A549 (cell line): Measurements from ENCODE around the gene ULK2. TPM values are rescaled to one million over a fixed set of nuclear protein-coding genes. Genes with fewer than 3 reads are reported as not detected.
A peak's percentile ranks its signal among the peaks of the same experiment; 100 is the strongest.

Experiments used
- ATAC-seq, 2 experiments: fragments of 200-7000 bp in 1 of 2; fragments of >200 bp in 1 of 2; cut with Nextera tagmentation in 1 of 2; cut with Tn5 transposase in 1 of 2; 3 replicates each; pipeline versions ENCODE4 v1.8.0 to v1.9.1; 2018 to 2020; ENCODE audit warnings: mild to moderate bottlenecking in 1 of 2, moderate library complexity in 1 of 2
- CTCF ChIA-PET: fragments of 300-600 bp; sonication (Branson Sonifier 250); formaldehyde crosslinking; extraction: SDS; loops from one replicate; lab custom pipeline; 2021; ENCODE audit warnings: antibody characterized with exemption, inconsistent platforms; lab: Yijun Ruan, JAX
- POLR2A ChIA-PET: fragments of 350-600 bp; formaldehyde crosslinking; extraction: SDS; loops from one replicate; lab custom pipeline; 2021; ENCODE audit warnings: antibody characterized with exemption, inconsistent platforms; lab: Yijun Ruan, JAX
- DNase-seq, 2 experiments: peaks; one replicate each; pipeline versions ENCODE4 v3.0.0 to v3.0.0-alpha.2; 2011 to 2016; ENCODE audit warnings: low read depth in 1 of 2, low spot score in 1 of 2
- FAIRE-seq: peaks from 2 replicates; lab custom pipeline; 2011; peaks lifted over from hg19 to GRCh38; lab: Jason Lieb, UNC
- H3K27ac ChIP-seq, 2 experiments: fragments of >200 bp; sonication (Bioruptor Twin); formaldehyde crosslinking; 3 replicates each; pipeline ENCODE4 v1.5.1; 2016 to 2017
- H3K4me1 ChIP-seq: fragments of >200 bp; sonication (Bioruptor Twin); formaldehyde crosslinking; 3 replicates; pipeline ENCODE4 v1.6.1; 2016
- H3K4me2 ChIP-seq: fragments of >200 bp; sonication (Bioruptor Twin); formaldehyde crosslinking; 3 replicates; pipeline ENCODE4 v1.6.1; 2016
- H3K4me3 ChIP-seq: fragments of >200 bp; sonication (Bioruptor Twin); formaldehyde crosslinking; 3 replicates; pipeline ENCODE4 v1.5.1; 2016
- H3K9me3 ChIP-seq: fragments of >200 bp; sonication (Bioruptor Twin); formaldehyde crosslinking; 3 replicates; pipeline ENCODE4 v1.6.1; 2016
- ATOH8 ChIP-seq: fragments of 250-450 bp; sonication (Bioruptor Pico); IDR thresholded peaks from 2 replicates; pipeline ENCODE4 v1.5.0; 2020; ENCODE audit warnings: low read depth, mild to moderate bottlenecking, moderate library complexity
- BHLHE40 ChIP-seq: IDR thresholded peaks from 2 replicates; pipeline ENCODE4 v1.6.1; 2012; ENCODE audit warnings: low read depth, low read length, inconsistent platforms
- CBX2 ChIP-seq: fragments of 200-600 bp; sonication (generic); IDR thresholded peaks from 2 replicates; pipeline ENCODE4 v1.6.1; 2016; ENCODE audit warnings: low read depth, mild to moderate bottlenecking, borderline replicate concordance
- CBX8 ChIP-seq: fragments of 200-600 bp; sonication (generic); IDR thresholded peaks from 2 replicates; pipeline ENCODE4 v1.6.1; 2016
- CEBPB ChIP-seq, 2 experiments: fragments of >200 bp in 1 of 2; sonication (Bioruptor Twin) in 1 of 2; formaldehyde crosslinking in 1 of 2; IDR thresholded peaks; 2 replicates each; pipeline ENCODE4 v1.6.1; 2012 to 2016
- CHD2 ChIP-seq: fragments of 150-350 bp; IDR thresholded peaks from 2 replicates; pipeline ENCODE4 v1.6.1; 2014; ENCODE audit warnings: low read length; ENCODE audit not compliant: partially characterized antibody
- EHMT2 ChIP-seq: fragments of 200-600 bp; sonication (generic); IDR thresholded peaks from 2 replicates; pipeline ENCODE4 v1.6.1; 2016; ENCODE audit warnings: antibody characterized with exemption, low read depth, mild to moderate bottlenecking, moderate library complexity
- ELK1 ChIP-seq: fragments of 150-350 bp; IDR thresholded peaks from 2 replicates; pipeline ENCODE4 v1.6.1; 2014; ENCODE audit warnings: low read depth, mild to moderate bottlenecking, low read length
- FOSL2 ChIP-seq, 2 experiments: fragments of 450-650 bp in 1 of 2; fragments of >200 bp in 1 of 2; sonication (Bioruptor Twin) in 1 of 2; formaldehyde crosslinking; IDR thresholded peaks; 2 replicates each; pipeline versions ENCODE4 v1.5.0 to v1.6.1; 2016 to 2020; ENCODE audit warnings: mild to moderate bottlenecking in 1 of 2, moderate library complexity in 1 of 2
- GATA3 ChIP-seq: IDR thresholded peaks from 2 replicates; pipeline ENCODE4 v1.6.1; 2012; ENCODE audit warnings: borderline replicate concordance
- HDAC2 ChIP-seq: fragments of 200-600 bp; sonication (generic); IDR thresholded peaks from 2 replicates; pipeline ENCODE4 v1.6.1; 2016
- HOXA7 ChIP-seq: fragments of 250-450 bp; sonication (Bioruptor Pico); IDR thresholded peaks from 2 replicates; pipeline ENCODE4 v1.5.0; 2020; ENCODE audit warnings: mild to moderate bottlenecking, moderate library complexity
- HOXB13 ChIP-seq: fragments of 250-450 bp; sonication (Bioruptor Pico); IDR thresholded peaks from 2 replicates; pipeline ENCODE4 v1.5.0; 2020; ENCODE audit warnings: low read depth, mild to moderate bottlenecking, moderate library complexity
- HOXB5 ChIP-seq: fragments of 250-450 bp; sonication (Bioruptor Pico); IDR thresholded peaks from 2 replicates; pipeline ENCODE4 v1.5.0; 2020; ENCODE audit warnings: mild to moderate bottlenecking, moderate library complexity
- JUNB ChIP-seq: fragments of >200 bp; sonication (Bioruptor Twin); formaldehyde crosslinking; IDR thresholded peaks from 2 replicates; pipeline ENCODE4 v1.6.1; 2016
- MAFK ChIP-seq: fragments of 450-650 bp; IDR thresholded peaks from 2 replicates; pipeline ENCODE4 v1.6.1; 2014; ENCODE audit not compliant: partially characterized antibody
- MAZ ChIP-seq: fragments of 150-350 bp; IDR thresholded peaks from 2 replicates; pipeline ENCODE4 v1.6.1; 2014; ENCODE audit warnings: antibody characterized with exemption, low read depth, low read length, borderline replicate concordance
- MYC ChIP-seq: IDR thresholded peaks from 2 replicates; pipeline ENCODE4 v1.6.1; 2012; ENCODE audit warnings: mild to moderate bottlenecking, inconsistent platforms, low read length, improper control_type of control experiment, borderline replicate concordance
- NFE2L2 ChIP-seq: fragments of 150-350 bp; conservative IDR thresholded peaks from 2 replicates; pipeline ENCODE4 v1.6.1; 2014; ENCODE audit warnings: low read length
- NR3C1 ChIP-seq: fragments of >200 bp; sonication (Bioruptor Twin); formaldehyde crosslinking; IDR thresholded peaks from 3 replicates; pipeline ENCODE4 v1.6.1; 2017
- PBX3 ChIP-seq: IDR thresholded peaks from 2 replicates; pipeline ENCODE4 v1.6.1; 2012
- PHF8 ChIP-seq: fragments of 200-600 bp; sonication (generic); IDR thresholded peaks from 2 replicates; pipeline ENCODE4 v1.6.1; 2016; ENCODE audit warnings: low read depth, mild to moderate bottlenecking, antibody characterized with exemption, moderate library complexity, borderline replicate concordance
- POLR2A ChIP-seq: IDR thresholded peaks from 2 replicates; pipeline ENCODE4 v1.6.1; 2012; ENCODE audit warnings: mild to moderate bottlenecking, low read length
- POLR2AphosphoS2 ChIP-seq: conservative IDR thresholded peaks from 2 replicates; pipeline ENCODE4 v1.6.1; 2012; ENCODE audit warnings: low read length, improper control_type of control experiment, inconsistent platforms
- RAD21 ChIP-seq, 2 experiments: fragments of >200 bp in 1 of 2; sonication (Bioruptor Twin) in 1 of 2; formaldehyde crosslinking in 1 of 2; IDR thresholded peaks in 1 of 2; conservative IDR thresholded peaks in 1 of 2; 2 replicates in 1 of 2; 3 replicates in 1 of 2; pipeline ENCODE4 v1.6.1; 2012 to 2018; ENCODE audit warnings: inconsistent platforms in 1 of 2
- RARB ChIP-seq: fragments of 250-450 bp; sonication (Bioruptor Pico); IDR thresholded peaks from 2 replicates; pipeline ENCODE4 v1.8.0; 2021; ENCODE audit warnings: mild to moderate bottlenecking, moderate library complexity
- RFX5 ChIP-seq: fragments of 450-650 bp; IDR thresholded peaks from 2 replicates; pipeline ENCODE4 v1.7.1; 2014; ENCODE audit warnings: antibody characterized with exemption, mild to moderate bottlenecking, moderate library complexity
- RNF2 ChIP-seq: fragments of 200-600 bp; sonication (generic); IDR thresholded peaks from 2 replicates; pipeline ENCODE4 v1.6.1; 2016; ENCODE audit warnings: low read depth, mild to moderate bottlenecking, antibody characterized with exemption, moderate library complexity, borderline replicate concordance
- SREBF2 ChIP-seq: fragments of 450-650 bp; IDR thresholded peaks from 2 replicates; pipeline ENCODE4 v1.6.1; 2014; ENCODE audit warnings: mild to moderate bottlenecking, moderate library complexity
- TFCP2L1 ChIP-seq: fragments of 250-450 bp; sonication (Bioruptor Pico); IDR thresholded peaks from 2 replicates; pipeline ENCODE4 v1.5.0; 2021; ENCODE audit warnings: mild to moderate bottlenecking
- TP53 ChIP-seq: fragments of 250-450 bp; sonication (Bioruptor Pico); IDR thresholded peaks from 2 replicates; pipeline ENCODE4 v1.5.0; 2021; ENCODE audit warnings: mild to moderate bottlenecking, moderate library complexity
- USF2 ChIP-seq: fragments of 450-650 bp; IDR thresholded peaks from 2 replicates; pipeline ENCODE4 v1.6.1; 2014; ENCODE audit warnings: antibody characterized with exemption
- ZC3H11A ChIP-seq: fragments of 450-650 bp; IDR thresholded peaks from 2 replicates; pipeline ENCODE4 v1.6.1; 2014; ENCODE audit warnings: antibody characterized with exemption, mild to moderate bottlenecking
- ZFP36 ChIP-seq: fragments of 450-650 bp; IDR thresholded peaks from 2 replicates; pipeline ENCODE4 v1.6.1; 2014; ENCODE audit warnings: borderline replicate concordance; ENCODE audit not compliant: partially characterized antibody
- ZNF302 ChIP-seq: fragments of 250-450 bp; sonication (Bioruptor Pico); IDR thresholded peaks from 2 replicates; pipeline ENCODE4 v1.9.0; 2021; ENCODE audit warnings: inconsistent platforms, mild to moderate bottlenecking, moderate library complexity
- WGBS: methylation state at CpG from one replicate; pipeline ENCODE4 v1.1.6; 2017; ENCODE audit errors: missing lambda C conversion rate; 5-methylcytosine and 5-hydroxymethylcytosine counted together
- polyA plus RNA-seq, 4 experiments: library from polyadenylated mRNA; depleted of rRNA in 3 of 4; stranded (reverse); fragments of >200 nt; fragmentation: RNase III in 1 of 4; extraction: RNeasy Plus Mini Kit Qiagen cat#74134 plus additional on column Dnase treatment in 1 of 4; gene quantifications; 2 replicates in 3 of 4; 3 replicates in 1 of 4; pipeline ENCODE4 v1.2.3, GENCODE V29; 2011 to 2017
- TF ChIP-seq, protein P1 (sequence below): IDR thresholded peaks from 2 replicates; pipeline ENCODE4 v1.6.1; 2012
- TF ChIP-seq, protein P2 (sequence below): IDR thresholded peaks from 2 replicates; pipeline ENCODE4 v1.6.1; 2012; ENCODE audit warnings: low read depth, borderline replicate concordance

The ULK2 gene
- polyA plus RNA-seq, 2 of the 4 experiments (the other 2 are of a cell fraction), result 14.4 to 40.9 TPM

- Histone ChIP-seq H3K4me3 (peak overlapping the region; percentile 53; the same call in 2 of the 3 replicates), H3K4me1 (peaks cover 80% of the 10 kb centered on the region), H3K27ac (peak overlapping the region; percentile 98 to 100), H3K9me3 (no peaks in the 10 kb centered on the region), H3K4me2 (peak overlapping the region; percentile 90)
- ATAC-seq (peak; percentile 12 to 62; a peak in 5 of 6 replicates), FAIRE-seq (no peak), DNase-seq (peak; percentile 75 to 89)
- ChIA-PET CTCF (interaction anchor here (0.6 to 20.1 kb wide), 42 partner anchors 14 to 452 kb away, joined by 3 to 681 read pairs (median 4); partner anchors contain the start of genes ALDH3A2, B9D1, MAPK7 and SLC47A1), POLR2A (interaction anchor here (0.6 to 7.8 kb wide), 10 partner anchors 9 to 367 kb away, joined by 3 to 98 read pairs (median 8); partner anchors contain the start of gene ALDH3A2)
- WGBS, result 21% methylated on average over 41 of the region's 50 CpGs
- TF ChIP-seq BHLHE40 (no peak), FOSL2 (IDR thresholded peaks at IDR 0.05) (no peak), FOSL2 (CRISPR knock-in tag; IDR thresholded peaks at IDR 0.05) (no peak), MYC (peak; percentile 50; the same call in 1 of the 2 replicates), MAZ (no peak), TFCP2L1 (CRISPR knock-in tag) (no peak), HOXB13 (peak; percentile 48; the same call in 1 of the 2 replicates), HOXB5 (peak; percentile 89), RARB (CRISPR knock-in tag) (peak; percentile 25; the same call in 1 of the 2 replicates), RAD21 (conservative IDR thresholded peaks at IDR 0.05 in 1 of 2, IDR thresholded peaks at IDR 0.05 in 1 of 2) (peak; percentile 55 to 64), EHMT2 (no peak), ZNF302 (CRISPR knock-in tag) (peak; percentile 60; the same call in 1 of the 2 replicates), NR3C1 (no peak), HDAC2 (no peak), SREBF2 (no peak), CHD2 (no peak), CBX8 (no peak), GATA3 (no peak), JUNB (no peak), ATOH8 (CRISPR knock-in tag) (peak; percentile 66; the same call in 1 of the 2 replicates), RNF2 (no peak), PBX3 (no peak), USF2 (no peak), MAFK (no peak), CBX2 (no peak), POLR2A (peak; percentile 52), NFE2L2 (no peak), HOXA7 (CRISPR knock-in tag) (peak; percentile 44; the same call in 1 of the 2 replicates), POLR2AphosphoS2 (no peak; the same call in 1 of the 2 replicates), TP53 (peak; percentile 80), ZC3H11A (no peak), RFX5 (no peak), ELK1 (no peak), CEBPB (IDR thresholded peaks at IDR 0.05) (no peak), PHF8 (no peak), ZFP36 (no peak)
- TF ChIP-seq, protein P1, sequence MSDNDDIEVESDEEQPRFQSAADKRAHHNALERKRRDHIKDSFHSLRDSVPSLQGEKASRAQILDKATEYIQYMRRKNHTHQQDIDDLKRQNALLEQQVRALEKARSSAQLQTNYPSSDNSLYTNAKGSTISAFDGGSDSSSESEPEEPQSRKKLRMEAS, result peak; percentile 83
- TF ChIP-seq, protein P2, sequence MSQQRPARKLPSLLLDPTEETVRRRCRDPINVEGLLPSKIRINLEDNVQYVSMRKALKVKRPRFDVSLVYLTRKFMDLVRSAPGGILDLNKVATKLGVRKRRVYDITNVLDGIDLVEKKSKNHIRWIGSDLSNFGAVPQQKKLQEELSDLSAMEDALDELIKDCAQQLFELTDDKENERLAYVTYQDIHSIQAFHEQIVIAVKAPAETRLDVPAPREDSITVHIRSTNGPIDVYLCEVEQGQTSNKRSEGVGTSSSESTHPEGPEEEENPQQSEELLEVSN, result peak; percentile 82; the same call in 1 of the 2 replicates
Observed at GRCh38 chr17:19744922-19745757, 122.6 kb downstream of the ULK2 start.
